ENCODE results near the gene TMEM267. TPM values are rescaled to one million over a fixed set of nuclear protein-coding genes. Genes with fewer than 3 reads are reported as not detected.
"Not testable (repeated sequence)": the region's sequence is repeated elsewhere in the genome, so short reads cannot be mapped to it uniquely, and the experiment has no call there.

Gene TMEM267
- total RNA-seq, 3 donors from 2014 or later (not counting 1 experiment from before 2014, with no cell fraction given) = 7.2 to 12.8 (median 8.8) TPM

GRCh38 chr5:43427306-43427705 lies 56.4 kb downstream of the TMEM267 start:
- Histone ChIP-seq H3K4me1 (ENCODE audit: control insufficient read depth, insufficient read depth, low read length) (no peaks in the 10 kb centered on the region), H3K36me3 (ENCODE audit: control insufficient read depth, insufficient read depth, low read length) (no peaks in the 10 kb centered on the region), H3K27ac (ENCODE audit: low read length) (no peak overlapping the region), H3K4me3 (ENCODE audit: low read length) (no peak overlapping the region), H3K9me3 (ENCODE audit: control insufficient read depth, insufficient read depth, low read length) (no peaks in the 10 kb centered on the region), H3K27me3 (ENCODE audit: control insufficient read depth, insufficient read depth, low read length) (no peaks in the 10 kb centered on the region)
- Mint-ChIP-seq H3K4me1 (no peaks in the 10 kb centered on the region), H3K36me3 (no peaks in the 10 kb centered on the region), H3K27ac (no peak overlapping the region), H3K27me3 (ENCODE audit: low read depth in 2 of 2) (peaks cover 0 to 1% of the 10 kb centered on the region in 2 donors), H3K4me3 (no peak overlapping the region), H3K9me3 (no peaks in the 10 kb centered on the region)
- DNase-seq = no peak
- no peak for TF ChIP-seq CTCF (IDR thresholded peaks at IDR 0.05)
- 69% methylated on average over 2 of the region's 4 CpGs for WGBS (ENCODE audit: insufficient coverage)
- intact Hi-C loops (cut with micrococcal nuclease) = no loop called here
- no peak for ATAC-seq

- Mint-ChIP-seq H3K36me3 (no peaks in the 10 kb centered on the region), H3K9me3 (no peaks in the 10 kb centered on the region), H3K27me3 (ENCODE audit: low read depth in 2 of 2) (peaks cover 2 to 9% of the 10 kb centered on the region in 2 donors), H3K4me3 (no peak overlapping the region), H3K27ac (no peak overlapping the region), H3K4me1 (no peaks in the 10 kb centered on the region)
- H3K27ac ChIP-seq (ENCODE audit: low read length) = no peak overlapping the region
- H3K27me3 ChIP-seq (ENCODE audit: control insufficient read depth, insufficient read depth, low read length) = no peaks in the 10 kb centered on the region
- 100% methylated on average over 2 of the region's 2 CpGs for WGBS (ENCODE audit: insufficient coverage)
- DNase-seq (no peak), ATAC-seq (no peak)
- no peak overlapping the region for H3K4me3 ChIP-seq (ENCODE audit: low read length)
- no peaks in the 10 kb centered on the region for H3K4me1 ChIP-seq (ENCODE audit: control insufficient read depth, insufficient read depth, low read length)
- H3K9me3 ChIP-seq (ENCODE audit: control insufficient read depth, insufficient read depth, low read length) = no peaks in the 10 kb centered on the region
- intact Hi-C loops (cut with micrococcal nuclease) = no loop called here
- no peaks in the 10 kb centered on the region for H3K36me3 ChIP-seq (ENCODE audit: control insufficient read depth, insufficient read depth, low read length)
- TF ChIP-seq CTCF (IDR thresholded peaks at IDR 0.05) = no peak
Measured at GRCh38 chr5:43425983-43426382, 57.7 kb downstream of the TMEM267 start.

DNA sequence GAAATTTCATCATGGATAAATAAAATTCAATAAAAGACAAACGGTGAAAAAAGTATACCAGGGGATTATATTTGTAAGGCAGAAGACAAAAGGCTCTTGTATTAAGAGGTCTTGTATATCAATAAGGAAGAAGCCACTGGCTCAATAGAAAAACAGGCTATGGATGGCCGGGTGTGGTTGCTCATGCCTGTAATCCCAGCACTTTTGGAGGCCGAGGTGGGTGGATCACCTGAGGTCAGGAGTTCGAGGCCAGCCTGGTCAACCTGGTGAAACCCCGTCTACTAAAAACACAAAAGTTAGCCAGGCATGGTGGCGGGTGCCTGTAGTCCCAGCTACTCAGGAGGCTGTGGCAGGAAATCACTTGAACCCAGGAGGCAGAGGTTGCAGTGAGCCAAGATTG lies 60.6 kb downstream of the TMEM267 start:
- H3K4me1 Mint-ChIP-seq; H3K27ac ChIP-seq (ENCODE audit: low read length); H3K36me3 ChIP-seq (ENCODE audit: control insufficient read depth, insufficient read depth, low read length); ATAC-seq; H3K4me3 ChIP-seq (ENCODE audit: low read length); H3K4me3 Mint-ChIP-seq; DNase-seq; intact Hi-C loops (cut with micrococcal nuclease); H3K9me3 ChIP-seq (ENCODE audit: control insufficient read depth, insufficient read depth, low read length); H3K9me3 Mint-ChIP-seq; H3K27me3 Mint-ChIP-seq (ENCODE audit: low read depth in 2 of 2); H3K4me1 ChIP-seq (ENCODE audit: control insufficient read depth, insufficient read depth, low read length); H3K27ac Mint-ChIP-seq; H3K36me3 Mint-ChIP-seq; H3K27me3 ChIP-seq (ENCODE audit: control insufficient read depth, insufficient read depth, low read length): not testable (repeated sequence)
- 89% methylated on average over 6 of the region's 6 CpGs for WGBS (ENCODE audit: insufficient coverage)

DNA sequence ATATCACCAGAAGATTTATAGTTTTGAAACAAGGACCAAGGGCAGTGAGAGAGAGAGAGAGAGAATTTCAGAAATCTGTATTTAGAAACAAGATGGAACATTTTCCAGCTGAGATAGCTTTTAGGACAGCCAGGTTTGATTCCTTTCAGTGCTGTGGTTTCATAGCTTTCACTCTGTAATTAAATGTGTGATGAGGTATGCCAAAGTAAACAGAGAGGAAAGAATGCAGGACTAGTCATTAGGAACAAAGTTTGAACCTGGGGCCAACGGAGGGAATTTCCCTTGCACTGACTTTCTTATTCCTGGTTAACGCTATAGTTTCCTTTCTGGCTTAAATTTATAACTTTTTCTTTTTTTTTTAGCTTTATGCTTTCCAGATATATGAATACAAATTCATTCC lies 61.5 kb downstream of the TMEM267 start:
- no peaks in the 10 kb centered on the region for H3K36me3 ChIP-seq (ENCODE audit: control insufficient read depth, insufficient read depth, low read length)
- WGBS (ENCODE audit: insufficient coverage) = 89% methylated on average over 2 of the region's 2 CpGs
- Mint-ChIP-seq H3K27me3 (ENCODE audit: low read depth in 2 of 2) (peaks cover 2 to 9% of the 10 kb centered on the region in 2 donors), H3K4me1 (no peaks in the 10 kb centered on the region), H3K36me3 (no peaks in the 10 kb centered on the region), H3K27ac (no peak overlapping the region), H3K4me3 (no peak overlapping the region), H3K9me3 (no peaks in the 10 kb centered on the region)
- no peaks in the 10 kb centered on the region for H3K4me1 ChIP-seq (ENCODE audit: control insufficient read depth, insufficient read depth, low read length)
- H3K27ac ChIP-seq (ENCODE audit: low read length) = no peak overlapping the region
- no peak overlapping the region for H3K4me3 ChIP-seq (ENCODE audit: low read length)
- no peak for DNase-seq
- no peaks in the 10 kb centered on the region for H3K27me3 ChIP-seq (ENCODE audit: control insufficient read depth, insufficient read depth, low read length)
- intact Hi-C loops (cut with micrococcal nuclease) = no loop called here
- H3K9me3 ChIP-seq (ENCODE audit: control insufficient read depth, insufficient read depth, low read length) = no peaks in the 10 kb centered on the region
- no peak for TF ChIP-seq CTCF (IDR thresholded peaks at IDR 0.05)
- no peak for ATAC-seq

Measured in natural killer cell (primary cell).